Measurements from ENCODE around the gene PID1.

The PID1 gene

GRCh38 chr2:229060147-229060546, 210.9 kb downstream of the PID1 start:
- no peak for DNase-seq

- no peak for DNase-seq
Measured at GRCh38 chr2:229059331-229060033, 211.6 kb downstream of the PID1 start.

- no peak for DNase-seq
Measured at GRCh38 chr2:229057976-229058553, 213.0 kb downstream of the PID1 start.

DNA sequence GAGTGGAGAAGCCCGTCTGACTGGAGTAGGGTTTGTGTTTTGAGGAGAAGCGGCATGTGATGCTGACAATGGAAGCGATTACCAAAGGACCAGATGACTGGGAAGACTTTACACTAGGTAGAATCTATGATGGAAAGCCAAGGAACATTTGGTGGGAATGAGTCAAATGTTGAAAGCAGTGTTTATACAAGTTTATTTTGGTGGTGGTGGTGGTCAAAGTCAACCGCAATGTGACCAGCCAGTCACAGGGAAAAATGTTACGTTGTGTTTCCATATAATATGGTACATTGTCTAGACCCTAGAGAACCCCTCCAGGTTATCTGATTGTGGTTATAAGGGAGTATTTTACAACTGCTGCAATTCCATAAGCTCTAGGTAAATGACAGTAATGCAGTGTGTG, 216.8 kb downstream of the PID1 start:
- no peak for DNase-seq

DNA sequence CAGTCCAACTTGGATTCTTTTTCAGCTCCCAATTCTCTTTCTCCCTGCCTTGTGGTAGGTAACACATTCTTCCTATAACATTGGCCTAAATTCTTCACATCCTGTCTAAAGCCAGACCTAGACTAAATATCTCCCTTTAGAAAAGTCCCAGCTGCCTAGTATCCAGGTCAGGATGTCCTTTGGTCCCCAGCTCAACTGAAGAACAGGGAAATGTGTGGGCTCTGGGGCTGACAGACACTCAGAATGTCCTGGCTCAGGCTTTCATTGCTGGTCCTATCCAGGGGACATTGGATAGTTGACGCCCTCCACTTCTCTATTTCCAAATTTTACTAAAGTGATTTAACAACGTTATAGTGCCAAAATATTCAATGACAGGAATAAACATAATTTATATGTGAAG, 219.3 kb downstream of the PID1 start:
- DNase-seq = no peak

DNA sequence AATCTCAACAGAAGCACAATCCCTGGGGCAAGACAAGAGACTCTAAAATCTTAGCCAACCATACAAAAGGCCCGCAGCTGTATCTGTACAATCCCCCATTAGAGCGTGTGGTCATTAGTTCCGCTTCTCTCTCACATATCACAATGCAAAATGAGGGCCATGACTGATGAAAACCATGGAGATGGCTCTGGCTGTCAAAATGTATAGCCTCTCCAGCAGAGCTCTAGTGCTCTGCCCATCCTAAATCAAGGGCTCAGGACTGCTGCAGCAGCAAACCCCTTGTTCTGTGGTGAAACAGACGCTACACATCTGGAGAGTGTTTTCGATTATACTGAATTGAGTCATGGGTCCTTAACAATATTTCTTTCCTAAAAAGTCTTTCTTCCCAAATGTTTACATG, 221.0 kb downstream of the PID1 start:
- DNase-seq = no peak

DNA sequence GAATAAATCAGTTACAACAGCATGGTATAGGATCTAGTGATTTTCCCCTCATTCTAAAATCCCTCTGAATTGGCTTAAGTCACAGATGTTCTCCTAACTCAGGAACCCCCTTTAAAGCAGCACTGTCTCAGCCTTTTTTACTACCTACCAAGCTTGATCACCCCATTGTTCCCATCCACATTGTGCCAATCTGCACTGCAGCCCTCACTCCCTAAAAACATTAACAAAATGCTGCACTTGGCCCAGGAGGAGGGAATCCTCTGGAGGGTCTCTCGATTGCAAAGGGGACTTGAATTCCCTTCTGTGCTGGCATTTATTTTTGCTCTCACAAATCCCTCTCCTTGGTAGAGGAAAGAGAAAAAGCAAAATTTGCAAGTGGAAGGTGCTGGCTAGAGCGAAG, 223.0 kb downstream of the PID1 start:
- no peak for DNase-seq

DNA sequence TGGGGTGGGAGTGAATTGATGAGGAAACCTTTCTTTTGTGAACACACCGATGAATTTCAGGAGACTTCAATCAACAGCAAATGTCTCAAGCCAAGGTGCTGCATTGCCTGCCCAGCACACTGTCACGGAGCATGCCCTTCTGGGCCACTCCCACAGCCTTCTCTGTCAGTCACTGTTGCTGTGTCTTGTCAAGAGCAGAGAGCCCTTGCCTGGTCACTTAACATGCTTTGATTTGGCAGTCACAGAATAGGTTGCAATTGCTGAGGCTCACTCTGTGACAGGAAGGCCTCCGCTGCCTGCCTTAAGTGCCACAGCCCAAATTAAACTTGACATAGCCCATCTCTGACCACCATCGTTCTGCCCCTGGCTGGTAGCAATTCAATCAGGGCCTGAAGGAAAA, 225.4 kb downstream of the PID1 start:
- DNase-seq = no peak

DNA sequence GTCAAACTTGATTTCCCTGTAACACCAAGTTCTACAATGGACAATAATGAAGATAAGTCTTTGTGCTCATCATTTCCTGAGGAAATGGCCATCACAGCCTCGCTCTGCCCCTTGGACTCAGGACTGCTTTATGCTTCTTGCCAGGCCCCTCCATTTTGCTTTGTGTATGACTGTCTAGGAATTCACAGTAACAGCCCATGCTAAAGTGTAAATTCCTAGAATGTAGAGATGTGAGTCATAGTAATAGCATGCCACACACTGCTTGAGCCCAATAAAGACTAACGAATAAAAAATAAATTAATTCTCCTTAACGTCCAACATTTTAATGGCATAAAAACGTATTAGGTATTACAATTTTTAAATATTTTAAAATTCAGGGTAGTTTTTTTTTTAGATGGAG, 226.5 kb downstream of the PID1 start:
- DNase-seq = no peak

GRCh38 chr2:229043681-229044080, 227.4 kb downstream of the PID1 start:
- no peak for DNase-seq

- no peak for DNase-seq
Measured at GRCh38 chr2:229042349-229042748, 228.7 kb downstream of the PID1 start.

DNA sequence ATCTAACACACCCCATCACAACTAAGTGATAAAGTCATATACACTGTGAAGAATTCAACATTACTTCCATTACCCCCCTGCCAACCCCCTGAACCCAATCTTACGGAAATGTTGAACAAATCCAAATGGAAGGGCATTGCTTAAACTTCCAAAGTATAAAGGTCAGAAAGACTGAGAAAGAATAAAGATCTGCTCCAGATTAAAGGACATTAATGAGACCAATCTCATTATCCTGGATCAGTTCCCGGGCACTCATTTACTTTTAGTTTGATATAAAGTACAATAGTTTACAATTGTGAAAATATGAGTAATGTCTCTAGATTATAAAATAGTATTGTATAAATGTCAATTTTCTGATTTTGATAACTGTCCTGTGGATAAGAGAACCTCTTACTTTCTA, 229.4 kb downstream of the PID1 start:
- DNase-seq = no peak

- no peak for DNase-seq
Measured at GRCh38 chr2:229037621-229038020, 233.5 kb downstream of the PID1 start.

DNA sequence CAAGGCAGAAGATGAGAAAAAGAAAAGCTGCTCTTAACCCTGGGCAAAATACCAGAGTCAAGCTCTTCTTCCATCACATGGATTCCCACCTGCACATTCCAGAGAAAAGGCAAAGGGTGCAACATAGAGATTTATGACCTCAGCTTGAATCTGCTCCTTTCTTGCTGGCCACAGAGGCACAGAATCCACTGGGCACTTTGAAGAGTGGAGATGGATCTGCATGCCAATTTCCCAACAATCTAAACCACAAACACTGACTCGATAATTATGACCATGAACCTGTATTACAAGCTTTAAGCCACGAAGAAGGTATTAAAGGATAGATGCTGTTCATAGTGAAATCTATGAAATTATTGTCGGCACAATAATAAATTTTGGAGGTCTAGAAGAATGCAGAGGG, 237.3 kb downstream of the PID1 start:
- DNase-seq = no peak

- DNase-seq = no peak
Measured at GRCh38 chr2:229032608-229033234, 238.4 kb downstream of the PID1 start.

GRCh38 chr2:229027353-229028105, 243.6 kb downstream of the PID1 start:
- no peak for DNase-seq

DNA sequence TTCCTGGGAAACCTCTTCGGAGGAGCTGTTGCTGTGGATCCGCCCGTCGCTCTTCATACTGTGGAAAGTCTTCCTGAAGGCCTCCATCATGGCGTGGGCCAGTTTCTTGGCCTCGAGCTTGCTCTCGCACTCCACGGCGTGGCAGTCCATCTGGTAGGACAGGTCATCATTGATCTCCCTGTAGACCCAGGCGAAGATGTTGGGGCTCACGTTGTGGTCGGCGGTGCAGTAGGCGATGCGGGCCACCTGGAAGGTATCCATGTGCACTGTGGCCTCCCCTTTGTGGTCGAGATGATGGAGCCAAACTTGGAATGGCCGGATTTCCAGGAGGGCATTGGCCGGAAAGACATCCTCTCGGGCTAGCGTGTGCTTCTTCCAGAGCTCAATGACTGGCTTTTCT, 245.4 kb downstream of the PID1 start:
- no peak for DNase-seq

DNA sequence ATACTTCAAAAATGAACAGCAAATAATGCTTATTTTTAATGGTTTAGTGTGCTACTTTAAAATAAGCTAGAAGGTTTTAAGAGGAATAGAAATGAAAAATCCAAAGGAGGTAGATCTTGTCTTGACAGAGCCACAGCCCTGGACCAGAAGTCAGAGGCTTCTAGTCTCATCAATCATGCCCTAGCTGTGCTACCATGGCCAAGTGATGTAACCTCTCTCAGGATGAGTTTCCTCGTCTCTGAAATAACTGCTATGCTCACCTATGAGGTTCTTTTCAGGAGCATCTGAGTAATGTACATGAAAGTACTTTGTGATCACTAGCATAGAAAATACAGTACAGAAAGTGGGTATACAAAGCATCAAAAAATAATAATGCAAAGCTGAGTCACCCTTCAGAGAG, 248.4 kb downstream of the PID1 start:
- DNase-seq = no peak

DNA sequence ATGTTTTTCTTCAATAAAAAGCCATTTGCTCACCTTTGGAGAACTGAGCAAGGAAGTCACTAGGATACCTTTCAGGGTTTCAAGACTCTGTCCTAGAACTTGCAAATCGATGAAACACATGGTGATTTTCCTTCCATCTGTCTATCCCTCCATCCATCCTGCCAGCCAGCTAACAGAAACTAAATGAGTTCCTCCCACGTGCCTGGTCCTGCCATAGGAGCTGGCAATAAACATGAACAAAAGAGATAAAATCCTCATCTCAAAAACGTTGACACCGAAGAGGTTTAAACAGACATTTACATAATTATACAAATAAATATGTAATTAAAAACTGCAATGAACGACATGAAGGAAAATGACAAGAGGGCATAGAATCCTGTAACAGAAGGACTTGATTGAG, 249.0 kb downstream of the PID1 start:
- DNase-seq = no peak

DNA sequence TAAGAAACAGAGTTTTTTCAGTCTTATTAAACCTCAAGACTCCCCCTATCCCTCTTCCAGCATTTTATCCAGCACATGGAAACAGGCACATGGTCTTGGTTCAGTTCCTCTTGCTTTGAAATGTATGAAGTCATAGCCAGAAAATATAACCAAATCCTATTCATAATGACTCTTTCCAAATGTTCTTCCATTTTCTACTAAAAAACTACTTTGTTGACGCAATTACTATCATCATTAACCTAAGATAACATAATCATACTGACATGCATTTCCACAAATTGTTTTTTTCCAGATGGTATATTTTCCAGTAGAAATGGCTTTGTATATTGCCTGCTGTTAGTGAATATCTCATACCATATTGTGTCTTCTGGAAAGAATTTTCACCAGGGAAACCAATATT, 261.3 kb downstream of the PID1 start:
- no peak for DNase-seq

DNA sequence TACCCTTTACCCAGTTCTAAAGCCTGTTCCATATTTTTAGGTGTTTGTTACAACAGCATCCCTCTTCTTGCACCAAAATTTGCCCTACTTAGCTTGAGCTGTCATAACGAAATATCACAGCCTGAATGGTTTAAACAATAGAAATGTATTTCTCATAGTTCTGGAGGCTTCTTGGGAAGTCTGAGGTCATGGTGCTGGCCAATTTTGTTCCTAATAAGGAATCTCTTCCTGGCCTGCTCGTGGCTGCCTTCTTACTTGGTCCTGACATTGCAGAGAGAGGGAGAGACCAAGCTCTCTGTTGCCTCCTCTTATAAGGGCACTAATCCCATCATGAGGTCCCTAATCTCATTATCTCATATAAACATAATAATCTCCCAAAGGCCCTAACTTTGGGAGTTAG, 267.8 kb downstream of the PID1 start:
- no peak for DNase-seq

GRCh38 chr2:229001196-229001595, 269.9 kb downstream of the PID1 start:
- no peak for DNase-seq

- no peak for DNase-seq
Measured at GRCh38 chr2:228999326-228999725, 271.8 kb downstream of the PID1 start.

- DNase-seq = no peak
Measured at GRCh38 chr2:228988786-228989185, 282.3 kb downstream of the PID1 start.

All from right forelimb (tissue), 1 donor.